Stomach (tissue), 9 donors: ENCODE results near the gene ARF1. TPM values are rescaled to one million over a fixed set of nuclear protein-coding genes. Genes with fewer than 3 reads are reported as not detected.

Experiments used
- DNase-seq, 2 donors: peaks; one replicate each; pipeline versions ENCODE4 v3.0.0 to v3.0.0-alpha.2; 2013 to 2019
- H3K27ac ChIP-seq, 5 donors: fragments of 200-600 bp in 4 of 5; sonication (generic) in 4 of 5; one replicate each; pipeline ENCODE4 v1.5.1; 2013 to 2019; ENCODE audit warnings: mild to moderate bottlenecking in 1 of 5, moderate library complexity in 1 of 5
- H3K27me3 ChIP-seq, 3 donors: fragments of 200-600 bp; sonication (generic); one replicate each; pipeline ENCODE4 v1.5.1; 2017 to 2019; ENCODE audit warnings: mixed run types in 1 of 3
- H3K36me3 ChIP-seq, 4 donors: fragments of 200-600 bp; sonication (generic); 1 replicate in 3 of 4; 2 replicates in 1 of 4; pipeline ENCODE4 v1.5.1; 2016 to 2019
- H3K4me1 ChIP-seq, 4 donors: fragments of 200-600 bp; sonication (generic); one replicate each; pipeline ENCODE4 v1.5.1; 2016 to 2019
- H3K4me3 ChIP-seq, 4 donors: fragments of 200-600 bp; sonication (generic) in 3 of 4; one replicate each; pipeline ENCODE4 v1.5.1; 2016 to 2019; ENCODE audit warnings: mild to moderate bottlenecking in 1 of 4
- H3K9me3 ChIP-seq, 4 donors: fragments of 200-600 bp; sonication (generic); one replicate each; pipeline ENCODE4 v1.5.1; 2016 to 2019
- CTCF ChIP-seq, 7 experiments: fragments of 450-650 bp in 4 of 7; fragments of 200-600 bp in 3 of 7; sonication (generic) in 3 of 7; IDR thresholded peaks; one replicate each; pipeline ENCODE4 v1.5.1; 2016 to 2019; ENCODE audit warnings: antibody characterized with exemption in 7 of 7, control low read depth in 2 of 7, mild to moderate bottlenecking in 1 of 7
- EP300 ChIP-seq: sonication (generic); formaldehyde crosslinking; IDR thresholded peaks from one replicate; pipeline ENCODE4 v1.6.1; 2017; ENCODE audit warnings: antibody characterized with exemption
- POLR2A ChIP-seq, 4 donors: fragments of 450-650 bp; IDR thresholded peaks; one replicate each; pipeline ENCODE4 v1.6.1; 2016; ENCODE audit warnings: antibody characterized with exemption in 4 of 4, control low read depth in 2 of 4, mild to moderate bottlenecking in 1 of 4, moderate library complexity in 1 of 4
- POLR2AphosphoS5 ChIP-seq, 3 donors: sonication (generic); formaldehyde crosslinking; IDR thresholded peaks; one replicate each; pipeline ENCODE4 v1.6.1; 2016; ENCODE audit warnings: antibody characterized with exemption in 3 of 3
- WGBS, 5 donors: extraction: QIAGEN DNeasy Blood & Tissue Kit in 3 of 5; methylation state at CpG; one replicate each; pipeline versions ENCODE4 v1.1.5 to v1.1.7; 2013 to 2018; 5-methylcytosine and 5-hydroxymethylcytosine counted together
- intact Hi-C: fragments of 100-400 bp; cut with DNase I; formaldehyde crosslinking; loops from one replicate; pipeline ENCODE4 v1.15.1; 2023; ENCODE audit warnings: low total_unique reads
- polyA plus RNA-seq, 3 donors: library from polyadenylated mRNA; stranded (reverse); fragments of 200-250 nt; gene quantifications; one replicate each; pipeline ENCODE4 v1.2.3, GENCODE V29; 2013
- total RNA-seq, 5 donors: library from RNA; depleted of rRNA; stranded (reverse); fragments of >200 nt; gene quantifications; one replicate each; pipeline versions ENCODE4 v1.1.0 to v1.2.3, GENCODE V29; 2014 to 2016
- donor health status: healthy with polysubstance abuse.
- donor health status: Bipolar disorder and iron deficiency.
- donor health status: healthy.

Gene ARF1
- total and polyA plus RNA-seq, 8 donors: 111 to 310 (median 200) TPM

- H3K4me3 ChIP-seq: no peak overlapping the region
- DNase-seq: peak in 1 of 2 donors; percentile 23
- TF ChIP-seq POLR2AphosphoS5 (IDR thresholded peaks at IDR 0.05) (no peak), CTCF (IDR thresholded peaks at IDR 0.05) (no peak), POLR2A (IDR thresholded peaks at IDR 0.05) (no peak), EP300 (no peak)
- intact Hi-C loops: loop anchor here (10.0 kb wide), 1 partner anchor 295 kb away; no protein-coding TSS in a partner anchor
- no peaks in the 10 kb centered on the region for H3K27me3 ChIP-seq
- no peaks in the 10 kb centered on the region for H3K9me3 ChIP-seq
- no peaks in the 10 kb centered on the region for H3K36me3 ChIP-seq
- H3K4me1 ChIP-seq: peaks cover 14 to 28% (median 24%) of the 10 kb centered on the region in 4 donors
- WGBS, 5 donors: 85 to 94% (median 93%) methylated on average over 6 to 7 of the region's 7 CpGs
- H3K27ac ChIP-seq: no peak overlapping the region
Observed at GRCh38 chr1:228079601-228080263, 2.8 kb upstream of the ARF1 start.

GRCh38 chr1:228081144-228081543 lies 1.4 kb upstream of the ARF1 start:
- Histone ChIP-seq H3K4me3 (peak overlapping the region; percentile 64 to 99 (median 95)), H3K36me3 (no peaks in the 10 kb centered on the region), H3K9me3 (no peaks in the 10 kb centered on the region), H3K27ac (peak overlapping the region in 1 of 5 donors; percentile 100), H3K4me1 (peaks cover 28 to 42% (median 38%) of the 10 kb centered on the region in 4 donors), H3K27me3 (no peaks in the 10 kb centered on the region)
- no peak for TF ChIP-seq CTCF (IDR thresholded peaks at IDR 0.05)
- TF ChIP-seq EP300: no peak
- TF ChIP-seq POLR2A (IDR thresholded peaks at IDR 0.05): no peak
- TF ChIP-seq POLR2AphosphoS5 (IDR thresholded peaks at IDR 0.05): no peak
- intact Hi-C loops: no loop called here
- no peak for DNase-seq
- WGBS, 5 donors: 75 to 90% (median 83%) methylated on average over 7 of the region's 7 CpGs

- TF ChIP-seq CTCF (IDR thresholded peaks at IDR 0.05): no peak
- TF ChIP-seq EP300: no peak
- TF ChIP-seq POLR2AphosphoS5 (IDR thresholded peaks at IDR 0.05): no peak
- TF ChIP-seq POLR2A (IDR thresholded peaks at IDR 0.05): no peak
- Histone ChIP-seq H3K4me3 (peak overlapping the region; percentile 64 to 99 (median 95)), H3K27me3 (no peaks in the 10 kb centered on the region), H3K27ac (peak overlapping the region; percentile 82 to 100 (median 99)), H3K4me1 (peaks cover 34 to 47% (median 44%) of the 10 kb centered on the region in 4 donors), H3K9me3 (no peaks in the 10 kb centered on the region), H3K36me3 (no peaks in the 10 kb centered on the region)
- intact Hi-C loops: no loop called here
- peak in 1 of 2 donors; percentile 56 for DNase-seq
- 10 to 31% (median 14%) methylated on average over 9 to 31 of the region's 31 CpGs for WGBS, 5 donors
Observed at GRCh38 chr1:228081578-228082213, 812 bp upstream of the ARF1 start.

GRCh38 chr1:228082918-228083870 lies 686 bp downstream of the ARF1 start:
- Histone ChIP-seq H3K27ac (peak overlapping the region; percentile 98 to 100 (median 100)), H3K36me3 (peaks cover 0 to 2% (median 0%) of the 10 kb centered on the region in 4 donors), H3K9me3 (no peaks in the 10 kb centered on the region), H3K27me3 (no peaks in the 10 kb centered on the region), H3K4me3 (peak overlapping the region; percentile 64 to 99 (median 95)), H3K4me1 (peaks cover 49 to 62% (median 59%) of the 10 kb centered on the region in 4 donors)
- no peak for TF ChIP-seq POLR2A (IDR thresholded peaks at IDR 0.05)
- TF ChIP-seq EP300: no peak
- no peak for TF ChIP-seq POLR2AphosphoS5 (IDR thresholded peaks at IDR 0.05)
- no peak for TF ChIP-seq CTCF (IDR thresholded peaks at IDR 0.05)
- 0 to 1% (median 0%) methylated on average over 34 to 79 of the region's 79 CpGs for WGBS, 5 donors
- peak; percentile 63 to 82 for DNase-seq
- intact Hi-C loops: no loop called here
